ENCODE results near the gene ADAMTS6. TPM values are rescaled to one million over a fixed set of nuclear protein-coding genes. Genes with fewer than 3 reads are reported as not detected.

The ADAMTS6 gene
- total RNA-seq, 4 donors from 2014 or later, result 2.9 to 16.5 (median 7.3) TPM

GRCh38 chr5:65418661-65419060 lies 63.1 kb downstream of the ADAMTS6 start:
- H3K4me3 ChIP-seq, result no peak overlapping the region
- no peak overlapping the region for H3K27ac ChIP-seq
- WGBS, 2 donors, result 91 to 94% methylated on average over 2 of the region's 2 CpGs
- no peak for DNase-seq (ENCODE audit: low spot score in 2 of 2)
- no peak for TF ChIP-seq EP300 (IDR thresholded peaks at IDR 0.05)
- no peak for TF ChIP-seq CTCF (IDR thresholded peaks at IDR 0.05)
- TF ChIP-seq POLR2A (IDR thresholded peaks at IDR 0.05), result no peak
- H3K27me3 ChIP-seq, result no peaks in the 10 kb centered on the region
- H3K9me3 ChIP-seq, result peaks cover 0 to 65% (median 11%) of the 10 kb centered on the region in 4 donors
- H3K4me1 ChIP-seq, result no peaks in the 10 kb centered on the region
- no peaks in the 10 kb centered on the region for H3K36me3 ChIP-seq

- Histone ChIP-seq H3K36me3 (no peaks in the 10 kb centered on the region), H3K4me1 (no peaks in the 10 kb centered on the region), H3K9me3 (peaks cover 0 to 29% (median 6%) of the 10 kb centered on the region in 4 donors), H3K4me3 (no peak overlapping the region), H3K27ac (no peak overlapping the region), H3K27me3 (no peaks in the 10 kb centered on the region)
- DNase-seq (ENCODE audit: low spot score in 2 of 2), result no peak
- TF ChIP-seq CTCF (IDR thresholded peaks at IDR 0.05) (no peak), POLR2A (IDR thresholded peaks at IDR 0.05) (no peak), EP300 (IDR thresholded peaks at IDR 0.05) (no peak)
- 44 to 56% methylated on average over 2 of the region's 2 CpGs for WGBS, 2 donors
These were observed 67.9 kb downstream of the ADAMTS6 start for GRCh38 chr5:65413822-65414221.

GRCh38 chr5:65412842-65413241 lies 68.9 kb downstream of the ADAMTS6 start:
- DNase-seq (ENCODE audit: low spot score in 2 of 2), result no peak
- 92 to 93% methylated on average over 2 of the region's 2 CpGs for WGBS, 2 donors
- no peaks in the 10 kb centered on the region for H3K36me3 ChIP-seq
- TF ChIP-seq POLR2A (IDR thresholded peaks at IDR 0.05) (no peak), CTCF (IDR thresholded peaks at IDR 0.05) (no peak), EP300 (IDR thresholded peaks at IDR 0.05) (no peak)
- no peak overlapping the region for H3K4me3 ChIP-seq
- no peaks in the 10 kb centered on the region for H3K27me3 ChIP-seq
- no peaks in the 10 kb centered on the region for H3K4me1 ChIP-seq
- no peak overlapping the region for H3K27ac ChIP-seq
- H3K9me3 ChIP-seq, result peaks cover 0 to 20% (median 3%) of the 10 kb centered on the region in 4 donors

- Histone ChIP-seq H3K4me1 (no peaks in the 10 kb centered on the region), H3K36me3 (no peaks in the 10 kb centered on the region), H3K27me3 (no peaks in the 10 kb centered on the region), H3K9me3 (peaks cover 0 to 8% (median 0%) of the 10 kb centered on the region in 4 donors), H3K4me3 (no peak overlapping the region), H3K27ac (no peak overlapping the region)
- no peak for TF ChIP-seq EP300 (IDR thresholded peaks at IDR 0.05)
- no peak for TF ChIP-seq POLR2A (IDR thresholded peaks at IDR 0.05)
- no peak for TF ChIP-seq CTCF (IDR thresholded peaks at IDR 0.05)
- WGBS, 2 donors, result 95 to 96% methylated on average over 2 of the region's 2 CpGs
- no peak for DNase-seq (ENCODE audit: low spot score in 2 of 2)
These were observed 70.4 kb downstream of the ADAMTS6 start for GRCh38 chr5:65411356-65411755.

GRCh38 chr5:65395526-65396155 lies 86.1 kb downstream of the ADAMTS6 start:
- Histone ChIP-seq H3K27ac (no peak overlapping the region), H3K9me3 (no peaks in the 10 kb centered on the region), H3K27me3 (no peaks in the 10 kb centered on the region), H3K4me1 (peaks cover 0 to 19% (median 0%) of the 10 kb centered on the region in 4 donors), H3K36me3 (no peaks in the 10 kb centered on the region), H3K4me3 (no peak overlapping the region)
- WGBS, 2 donors, result 29 to 53% methylated on average over 2 of the region's 2 CpGs
- no peak for TF ChIP-seq CTCF (IDR thresholded peaks at IDR 0.05)
- no peak for TF ChIP-seq POLR2A (IDR thresholded peaks at IDR 0.05)
- DNase-seq (ENCODE audit: low spot score in 2 of 2), result no peak

Measured in tibial nerve (tissue), 4 donors.